Fibroblast of peridontal ligament (primary cell): ENCODE results near the gene PRR4.
A peak's percentile ranks its signal among the peaks of the same experiment; 100 is the strongest.

Experiments
- DNase-seq: peaks from one replicate; pipeline ENCODE4 v3.0.0-alpha.2; 2010; ENCODE audit errors: extremely low read depth

PRR4 gene, protein sequence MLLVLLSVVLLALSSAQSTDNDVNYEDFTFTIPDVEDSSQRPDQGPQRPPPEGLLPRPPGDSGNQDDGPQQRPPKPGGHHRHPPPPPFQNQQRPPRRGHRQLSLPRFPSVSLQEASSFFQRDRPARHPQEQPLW

DNA sequence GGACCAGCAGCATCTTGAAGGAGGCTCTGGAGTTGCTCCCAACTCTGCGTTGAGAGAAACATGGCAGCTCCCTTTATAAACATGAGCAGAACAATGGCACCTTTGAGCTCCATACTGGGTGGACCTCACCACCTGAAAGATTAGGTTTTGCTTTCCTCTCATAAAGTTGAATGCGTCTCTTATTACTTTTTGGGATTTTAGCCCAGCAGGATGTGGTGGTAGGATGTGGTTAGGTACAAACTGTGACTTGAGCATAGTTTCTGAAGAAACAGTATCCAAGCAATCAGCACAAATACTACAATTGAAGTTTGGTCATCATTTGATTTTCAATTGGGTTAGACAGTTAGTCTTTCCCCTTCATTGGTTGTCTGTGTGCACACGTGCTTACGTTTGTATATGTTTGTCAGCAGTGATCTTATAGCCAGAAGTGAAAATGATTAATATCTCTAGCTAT is at the start of gene PRR4:
TSS of gene PRR4 (minus strand) at position 51 of the 454 bp plus-strand sequence. CDS start at position 13, 38 bp downstream.
- DNase-seq, result no peak

DNA sequence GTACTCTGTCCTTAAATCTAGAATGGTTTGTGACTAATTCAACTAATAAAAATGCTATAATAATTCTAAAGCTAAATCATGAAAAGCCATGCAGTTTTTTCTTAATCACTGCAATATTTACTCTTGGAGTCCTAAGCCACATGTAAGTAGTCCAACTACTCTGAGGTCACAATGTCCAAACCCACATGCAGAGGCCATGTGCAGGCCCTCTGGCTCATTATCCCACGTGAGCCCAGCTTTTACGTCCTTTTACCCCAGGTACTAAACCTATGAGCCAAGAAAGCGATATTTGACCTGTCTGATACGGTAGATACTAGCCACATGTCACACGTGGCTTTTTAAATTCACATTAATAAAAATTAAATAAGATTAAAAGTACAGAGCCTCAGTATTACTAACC is 47.6 kb upstream of the PRR4 start:
- DNase-seq, result no peak

DNA sequence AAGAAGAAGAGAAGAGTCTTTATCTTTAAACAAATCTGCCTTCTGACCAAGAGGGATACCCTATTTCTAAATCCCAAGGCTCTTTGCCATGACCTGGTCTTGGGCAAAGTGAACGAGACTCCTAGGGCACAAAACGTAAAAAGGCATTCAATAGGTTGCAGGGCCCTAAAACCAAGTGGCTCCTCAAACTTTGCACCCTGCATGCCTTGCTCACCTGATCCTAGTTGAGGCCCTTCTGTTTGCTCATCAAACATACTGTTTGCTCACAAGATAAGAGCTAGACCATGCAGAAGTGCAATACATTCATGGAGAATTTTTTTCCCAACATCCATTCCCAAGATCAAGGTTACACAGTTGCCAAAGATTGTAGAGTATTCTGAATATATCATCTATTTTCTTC is 42.7 kb upstream of the PRR4 start:
- DNase-seq, result no peak

DNA sequence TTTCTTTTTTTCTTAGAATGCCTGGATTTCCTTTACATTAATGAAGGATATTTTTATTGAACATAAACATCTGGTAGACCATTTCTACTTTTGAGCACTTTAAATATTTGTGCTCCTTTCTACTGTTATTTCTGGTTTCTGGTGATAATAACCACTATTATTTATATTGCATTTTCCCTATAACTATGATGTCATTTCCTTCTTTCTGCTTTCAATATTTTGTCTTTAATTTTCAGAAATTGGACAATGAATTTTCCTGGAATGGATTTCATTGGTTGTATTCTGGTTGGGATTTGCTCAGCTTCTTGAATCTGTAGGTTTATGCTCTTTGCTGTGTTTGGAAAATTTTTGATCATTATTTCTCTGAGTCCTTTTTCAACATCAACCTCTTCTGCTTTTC is 40.0 kb upstream of the PRR4 start:
- no peak for DNase-seq

DNA sequence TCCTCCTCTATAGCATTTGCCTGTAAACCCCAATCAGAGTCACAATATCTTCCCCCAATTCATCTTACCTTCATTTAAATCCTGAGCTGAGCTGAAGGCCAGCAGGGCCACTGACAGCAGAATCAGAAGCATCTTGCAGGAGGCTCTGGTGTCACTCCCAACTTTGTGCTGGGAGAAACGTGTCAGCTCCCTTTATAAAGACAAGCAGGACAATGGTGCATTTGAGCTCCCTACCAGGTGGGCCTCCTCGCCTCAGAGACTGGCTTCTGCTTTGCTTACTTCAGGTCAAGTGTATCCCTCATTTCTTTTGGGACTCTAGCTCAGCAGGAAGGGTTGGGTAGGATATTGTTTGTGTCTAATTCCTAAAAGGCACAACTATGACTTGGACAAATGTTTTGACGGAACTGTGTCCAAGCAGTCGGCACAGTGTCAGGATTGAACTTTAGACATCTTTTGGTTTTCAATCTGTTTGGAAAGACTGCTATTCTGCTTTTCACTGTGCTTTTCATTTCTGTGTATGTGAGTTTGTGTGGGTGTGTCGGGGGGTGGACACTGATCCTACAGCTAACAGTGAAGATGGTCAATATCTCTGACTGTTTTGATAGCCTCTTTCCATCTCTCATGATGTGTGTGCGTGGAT is 34.9 kb upstream of the PRR4 start, which contains the start of gene PRH1:
TSS of gene PRH1 (minus strand) at position 170 of the 640 bp plus-strand sequence. CDS start at position 132, 38 bp downstream.
- DNase-seq, result no peak

DNA sequence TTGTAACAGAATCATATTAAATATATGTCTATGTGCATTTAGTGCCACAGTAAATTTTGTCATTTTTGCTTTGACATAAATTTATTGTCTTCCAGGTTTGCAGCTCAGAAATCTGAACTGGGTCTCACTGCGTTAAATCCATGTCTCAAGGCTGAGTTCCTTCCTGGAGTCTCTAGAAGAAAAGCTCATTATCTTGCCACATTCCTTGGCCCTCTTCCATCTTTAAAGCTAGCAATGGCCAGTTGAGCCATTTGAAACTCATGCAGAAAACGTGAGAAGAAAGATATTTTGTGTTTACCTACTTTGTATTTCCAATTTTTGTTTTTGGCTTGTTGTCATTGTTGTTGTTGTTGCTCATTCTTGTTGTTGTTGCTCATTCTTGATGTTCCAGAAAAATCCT is 24.1 kb upstream of the PRR4 start:
- peak; percentile 28 for DNase-seq

DNA sequence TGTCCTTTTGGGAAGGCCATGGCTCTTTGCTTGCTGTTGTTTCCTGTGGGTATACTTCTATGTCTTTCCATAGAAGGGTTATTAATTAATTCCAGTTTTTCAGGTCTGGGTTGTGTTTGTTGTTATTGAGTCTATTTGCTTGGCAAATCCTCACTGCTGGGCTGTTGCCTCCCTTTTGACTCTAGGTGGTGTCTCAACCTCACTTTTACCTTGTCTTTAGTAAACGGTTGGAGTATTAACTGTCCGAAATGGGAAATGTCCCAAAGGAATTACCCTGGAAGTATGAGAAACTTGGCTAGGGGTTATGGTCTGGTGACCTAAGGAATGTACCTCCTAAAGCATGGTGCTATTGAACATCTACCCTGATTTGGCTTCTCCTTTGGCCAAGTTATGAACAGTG is 18.1 kb upstream of the PRR4 start:
- no peak for DNase-seq

DNA sequence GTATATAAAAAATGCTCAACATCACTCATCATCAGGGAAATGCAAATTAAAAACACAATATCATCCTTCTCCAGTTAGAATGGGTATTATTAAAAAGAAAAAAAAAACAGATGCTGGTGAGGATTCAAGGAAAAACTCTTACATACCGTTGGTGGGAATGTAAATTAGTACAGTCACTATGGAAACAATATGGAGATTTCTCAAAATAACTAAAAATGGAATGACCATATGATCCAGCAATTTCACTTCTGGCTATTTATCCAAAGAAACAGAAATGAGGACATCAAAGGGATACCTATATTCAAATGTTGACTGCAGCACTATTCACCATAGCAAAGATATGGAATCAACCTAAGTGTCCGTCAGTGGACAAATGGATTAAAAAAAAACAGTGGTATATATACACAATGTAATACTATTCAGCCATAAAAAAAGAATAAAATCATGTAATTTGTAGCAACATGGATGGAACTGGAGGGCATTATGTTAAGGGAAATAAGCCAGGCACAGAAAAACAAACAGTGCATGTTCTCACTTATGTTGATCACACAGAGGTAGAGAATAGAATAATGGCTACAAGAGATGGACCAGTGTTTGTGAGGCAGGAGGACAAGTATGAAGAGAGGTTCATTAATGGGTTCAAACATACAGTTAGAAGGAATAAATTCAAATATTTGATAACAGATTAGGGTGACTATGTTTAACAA is 14.4 kb upstream of the PRR4 start:
- no peak for DNase-seq

DNA sequence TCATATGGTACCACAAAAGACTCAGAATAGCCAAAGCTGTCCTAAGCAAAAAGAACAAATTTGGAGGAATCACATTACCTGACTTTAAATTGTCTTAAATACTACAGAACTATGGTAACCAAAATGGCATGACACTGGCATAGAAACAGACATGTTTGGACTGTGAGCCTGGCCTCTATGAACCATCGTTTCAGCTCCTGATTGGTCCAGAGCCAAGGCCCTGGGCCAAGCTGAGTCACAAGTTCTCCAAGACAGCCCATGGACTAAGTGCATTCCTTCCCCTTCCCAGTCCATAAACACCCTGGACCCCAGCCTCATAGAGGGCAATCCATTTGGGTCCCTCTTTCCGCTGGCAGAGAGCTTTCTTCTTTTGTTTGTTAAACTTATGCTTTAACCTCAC is 12.1 kb upstream of the PRR4 start:
- peak; percentile 11 for DNase-seq

DNA sequence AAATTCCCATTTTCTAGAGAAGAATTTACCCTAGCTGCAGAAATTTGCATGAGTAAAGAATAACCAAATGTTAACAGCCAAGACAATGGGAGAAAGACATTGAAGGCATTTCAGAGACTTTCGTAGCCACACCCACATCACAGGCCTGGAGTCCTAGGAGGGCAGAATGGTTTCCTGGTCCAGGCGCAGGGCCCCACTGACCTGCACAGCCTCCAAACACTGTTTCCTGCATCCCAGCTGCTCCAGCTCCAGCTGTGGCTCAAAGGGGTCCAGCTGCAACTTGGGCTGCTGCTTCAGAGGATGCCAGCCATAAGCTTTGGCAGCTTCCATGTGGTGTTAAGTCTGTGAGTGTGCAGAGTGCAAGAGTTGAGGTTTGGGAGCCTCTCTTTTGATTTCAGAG is 6.5 kb upstream of the PRR4 start:
- no peak for DNase-seq

DNA sequence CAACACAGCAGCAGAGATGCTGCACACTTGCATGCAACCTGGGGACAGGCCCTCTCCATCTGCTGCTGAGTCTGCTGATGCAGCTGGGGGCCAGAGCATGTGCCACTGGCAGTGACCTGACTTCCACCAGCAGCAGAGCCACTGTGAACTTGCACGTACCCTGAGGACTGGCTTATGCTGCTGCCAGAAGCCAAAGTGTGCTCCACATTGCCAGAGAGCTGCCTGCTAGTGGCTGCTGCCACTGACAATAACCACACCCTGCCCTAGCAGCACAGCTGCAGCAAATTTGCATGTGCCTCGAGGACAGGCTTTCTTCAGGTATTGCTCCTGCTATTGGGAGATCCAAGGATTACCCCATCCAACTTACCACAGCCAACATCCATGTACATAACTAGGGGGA is 4.5 kb upstream of the PRR4 start:
- DNase-seq, result no peak

DNA sequence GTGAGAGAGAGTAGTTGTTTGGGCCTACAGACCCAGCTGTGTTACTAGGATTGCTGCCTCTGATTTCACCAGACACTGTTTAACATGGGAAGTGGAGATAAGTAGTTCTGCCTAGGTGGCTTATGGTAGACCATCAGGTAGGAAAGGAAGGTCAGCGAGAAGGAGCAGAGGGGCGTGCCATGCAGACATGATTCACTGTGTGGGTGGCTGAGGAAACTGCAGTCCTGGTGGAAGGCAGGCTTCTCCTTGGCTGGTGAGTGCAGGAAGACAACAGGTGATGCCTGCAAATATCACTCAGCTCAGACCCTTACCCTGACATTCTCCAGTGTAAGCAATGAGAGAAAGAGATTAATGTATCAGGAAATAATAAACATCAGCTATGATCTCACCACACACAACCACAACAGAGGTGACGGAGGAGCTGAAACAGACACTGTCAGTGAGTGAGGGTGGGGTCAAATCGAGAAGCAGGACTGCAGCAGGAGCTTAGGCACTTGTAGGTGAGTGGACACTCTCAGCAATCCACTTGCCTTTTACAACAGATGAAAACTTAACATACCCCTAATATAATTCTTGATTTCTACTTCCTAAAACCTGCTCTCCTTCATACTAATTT is 2.1 kb upstream of the PRR4 start:
- DNase-seq, result no peak

DNA sequence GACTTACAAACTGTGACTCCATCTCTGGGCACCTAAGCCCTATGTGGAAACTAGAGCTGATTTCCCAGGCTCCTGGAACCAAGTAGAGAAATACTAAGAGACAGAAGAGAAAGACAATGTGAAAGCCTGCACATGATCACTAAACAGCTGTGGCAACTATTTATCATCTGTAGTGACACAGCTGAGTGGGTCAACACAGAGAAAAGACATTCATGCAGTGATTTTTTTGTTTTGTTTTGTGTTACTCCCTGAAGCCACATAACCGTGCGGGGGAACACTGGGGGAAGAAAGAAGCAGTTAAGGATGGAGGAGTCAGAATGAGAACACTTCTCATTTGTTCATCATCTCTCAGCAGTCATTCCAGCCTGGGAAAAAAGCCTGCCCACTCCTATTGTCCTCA is 1.5 kb downstream of the PRR4 start:
- DNase-seq, result no peak

DNA sequence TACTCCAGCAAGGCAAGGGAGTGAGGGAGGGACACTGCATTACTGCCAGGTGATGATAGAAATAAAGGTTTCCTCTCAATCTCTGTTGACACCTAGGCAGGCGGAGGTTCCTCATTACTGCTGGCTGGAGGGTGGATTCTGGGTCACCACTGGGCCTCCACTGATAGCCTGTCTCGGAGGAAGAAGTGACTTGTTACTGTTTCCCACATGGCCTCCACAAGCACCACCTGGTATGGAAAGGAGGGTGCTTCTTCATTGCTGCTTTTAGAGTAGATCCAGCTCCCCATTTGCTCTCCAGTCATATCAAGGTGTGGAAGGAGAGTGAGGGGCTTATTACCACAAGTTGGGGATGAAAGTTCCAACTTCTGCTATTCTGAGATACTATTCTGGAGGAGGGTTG is 6.4 kb downstream of the PRR4 start:
- DNase-seq, result no peak

DNA sequence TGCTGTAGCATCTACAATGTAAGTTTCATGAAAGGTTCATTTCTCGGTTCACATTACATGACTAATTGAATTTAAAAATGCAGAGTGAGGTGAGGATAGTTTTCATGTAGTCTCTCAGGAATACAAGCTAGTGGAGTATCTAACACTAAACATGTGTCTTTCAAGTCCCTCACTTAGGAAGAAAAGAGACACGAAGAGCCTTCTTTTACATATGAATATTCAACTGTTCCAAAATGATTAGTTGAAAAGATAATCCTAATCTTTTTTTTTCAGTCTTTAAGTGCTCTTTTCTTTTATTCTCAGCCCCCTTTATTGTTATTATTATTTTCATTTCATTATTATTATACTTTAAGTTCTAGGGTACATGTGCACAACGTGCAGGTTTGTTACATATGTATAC is 10.8 kb downstream of the PRR4 start:
- DNase-seq, result no peak

DNA sequence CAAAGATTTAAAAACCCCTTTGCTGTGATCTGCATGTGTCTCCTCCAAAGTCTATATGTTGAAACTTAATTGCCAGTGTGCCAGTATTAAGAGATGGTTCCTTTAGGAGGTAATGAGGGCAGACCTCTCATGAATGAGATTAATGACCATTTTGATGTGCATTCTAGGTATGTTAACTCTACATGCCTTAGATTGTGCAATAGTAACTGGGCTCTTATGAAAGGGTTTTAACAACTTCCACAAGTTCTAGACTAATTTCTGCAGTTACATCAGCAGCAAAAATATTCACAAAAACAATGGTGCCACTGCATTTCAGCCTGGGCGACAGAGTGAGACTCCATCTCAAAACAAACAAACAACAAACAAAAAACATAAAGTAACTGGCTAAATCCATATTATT is 19.3 kb downstream of the PRR4 start:
- DNase-seq, result peak; percentile 2

DNA sequence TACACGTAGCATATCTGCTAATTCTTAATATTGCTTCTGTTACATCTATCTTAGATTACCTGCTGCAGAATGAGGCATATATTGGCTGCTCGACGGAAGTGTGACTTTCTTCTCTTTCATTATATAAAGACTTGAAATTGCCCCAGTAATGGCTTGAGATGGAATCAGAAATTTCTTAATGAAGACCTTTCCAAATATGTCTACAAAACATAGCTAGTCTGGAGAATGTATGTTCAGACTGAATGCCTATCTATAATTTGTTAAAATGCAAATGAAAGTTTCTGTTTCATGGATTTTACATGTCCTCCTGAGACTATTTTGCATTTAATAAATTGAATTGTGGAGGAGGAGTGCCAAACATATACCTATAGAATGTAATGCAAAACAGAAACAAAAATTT is 23.0 kb downstream of the PRR4 start, which contains the start of gene TAS2R10:
TSS of gene TAS2R10 (minus strand) at position 101 of the 400 bp plus-strand sequence. CDS start at position 12, 89 bp downstream.
- DNase-seq, result no peak

DNA sequence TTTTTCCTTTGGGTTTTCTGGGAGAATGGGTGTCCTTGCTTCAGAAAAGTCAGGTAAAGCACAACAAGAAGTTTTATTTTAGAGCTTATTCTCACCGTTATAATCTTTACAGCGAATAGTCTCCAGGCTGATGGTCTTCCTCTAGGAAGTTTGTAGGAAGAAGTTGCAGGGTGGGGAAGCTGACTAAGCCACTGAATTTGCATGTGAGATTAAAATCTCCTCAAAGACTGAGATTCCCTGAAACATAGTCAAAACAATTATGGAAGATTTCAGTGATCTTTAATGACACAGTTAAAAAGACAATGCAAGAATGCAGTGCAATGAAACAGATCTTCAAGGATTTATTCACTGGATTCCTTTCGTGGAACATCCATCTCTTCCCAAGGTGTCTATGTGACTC is 24.3 kb downstream of the PRR4 start:
- no peak for DNase-seq

DNA sequence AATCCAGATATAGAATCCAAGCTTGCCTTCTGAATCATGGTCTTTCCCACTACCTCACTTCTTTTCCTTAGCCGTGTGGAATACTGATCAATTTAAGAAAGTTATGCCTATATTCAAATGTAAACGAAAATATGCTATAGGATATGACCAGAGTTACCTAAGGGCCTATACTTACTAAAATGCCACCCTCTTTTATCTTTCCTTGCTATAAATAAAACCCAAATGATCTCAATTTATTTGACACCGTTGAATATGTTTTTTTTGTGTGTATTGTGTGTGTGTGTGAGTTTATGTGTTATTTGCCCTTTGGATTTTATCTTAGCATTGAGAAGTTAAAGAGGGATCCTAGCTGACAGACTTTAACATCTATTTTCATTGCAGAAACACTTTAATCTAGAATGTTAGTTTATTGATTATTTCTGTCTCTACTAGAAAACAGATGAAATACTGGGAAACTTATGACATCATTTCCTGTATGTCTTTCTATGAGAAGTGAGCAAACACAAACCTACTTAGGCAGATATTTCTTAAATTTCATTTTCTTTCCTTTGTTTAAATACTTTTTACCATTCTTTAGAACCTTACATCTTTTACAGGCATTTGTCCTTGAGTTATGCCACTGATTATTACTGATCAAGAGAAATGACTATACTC is 37.3 kb downstream of the PRR4 start:
- no peak for DNase-seq

DNA sequence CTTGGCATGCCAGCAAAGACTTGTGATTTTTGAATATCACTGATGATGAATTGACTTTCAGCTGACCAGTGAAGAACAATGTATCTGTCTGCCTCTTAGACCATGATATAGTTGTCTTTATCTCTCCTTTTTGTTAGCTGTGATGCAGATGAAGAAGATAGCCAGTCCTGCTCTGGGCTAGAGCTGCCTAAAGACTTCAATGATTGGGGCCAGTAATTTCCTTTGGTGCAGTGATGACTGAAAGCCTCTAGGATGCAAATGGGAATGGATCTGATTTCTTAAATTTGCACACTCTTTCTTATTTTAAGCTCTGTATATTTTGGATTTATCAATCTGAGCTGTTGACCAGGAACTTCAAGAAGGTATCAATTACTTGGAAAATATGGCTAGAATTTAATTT is 39.2 kb downstream of the PRR4 start, which contains the start of gene TAS2R9:
TSS of gene TAS2R9 (minus strand) at position 101 of the 400 bp plus-strand sequence. CDS start at position 8, 93 bp downstream.
- no peak for DNase-seq

DNA sequence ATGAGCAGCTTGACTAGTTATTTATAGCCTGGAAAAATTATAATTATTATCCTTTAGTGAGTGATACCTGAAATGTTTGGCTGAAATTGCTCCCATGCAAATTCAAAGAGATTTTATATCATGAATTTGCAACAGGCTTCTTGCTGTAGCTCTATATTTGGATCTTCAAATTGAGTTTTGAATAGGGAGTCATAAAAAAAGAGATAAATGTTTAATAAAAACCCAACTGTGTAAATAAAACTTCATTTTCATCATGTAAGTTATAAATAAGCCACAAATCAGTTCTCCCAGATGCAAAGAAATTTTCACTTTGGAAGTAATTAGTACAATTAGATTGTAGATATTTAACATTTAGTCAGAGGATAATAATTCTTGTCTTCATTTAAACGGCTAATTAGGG is 42.1 kb downstream of the PRR4 start, which contains the start of gene TAS2R8:
TSS of gene TAS2R8 (minus strand) at position 101 of the 400 bp plus-strand sequence. CDS start 306 bp downstream, outside the sequence.
- DNase-seq, result no peak

DNA sequence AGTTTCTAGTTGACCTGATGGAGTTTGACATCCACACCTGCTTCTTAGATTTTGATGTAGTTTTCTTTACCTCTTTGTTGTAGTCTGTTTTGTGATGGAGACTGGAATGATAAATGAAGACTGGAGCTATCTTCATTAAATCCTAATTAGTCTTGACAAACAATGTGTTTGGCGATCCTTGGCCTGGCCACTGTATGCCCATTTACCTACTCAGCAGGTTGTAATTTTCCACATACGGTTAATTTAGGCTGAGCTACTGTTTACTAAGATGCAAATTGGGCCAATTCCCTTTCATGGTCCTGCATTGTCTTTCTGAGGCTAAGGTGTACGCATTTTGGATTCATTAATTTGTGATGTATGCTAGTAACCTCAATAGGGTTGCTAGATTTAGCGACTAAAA is 46.7 kb downstream of the PRR4 start, which contains the start of gene TAS2R7:
TSS of gene TAS2R7 (minus strand) at position 41 of the 400 bp plus-strand sequence. CDS start 57 bp downstream, outside the sequence.
- no peak for DNase-seq
